SK-N-SH treated with all-trans-retinoic acid at 6 μM for 48 hours (cell line): ENCODE measurements around the gene CDK14.

Source experiments
- ATAC-seq: fragments of 200-7000 bp; cut with Tn5 transposase; 3 replicates; pipeline ENCODE4 v1.9.1; 2020; ENCODE audit warnings: mild to moderate bottlenecking, moderate library complexity
- ARNTL ChIP-seq: fragments of 450-650 bp; formaldehyde crosslinking; IDR thresholded peaks from 2 replicates; pipeline ENCODE4 v1.5.0; 2020; ENCODE audit warnings: low read depth, mild to moderate bottlenecking, moderate library complexity, borderline replicate concordance
- BACH2 ChIP-seq: fragments of 250-450 bp; sonication (Bioruptor Pico); IDR thresholded peaks from 2 replicates; pipeline ENCODE4 v1.9.0; 2021; ENCODE audit warnings: mild to moderate bottlenecking, borderline replicate concordance
- CSDC2 ChIP-seq: fragments of 250-450 bp; sonication (Bioruptor Pico); IDR thresholded peaks from 2 replicates; pipeline ENCODE4 v1.5.0; 2020; ENCODE audit warnings: mild to moderate bottlenecking, moderate library complexity
- CSRNP3 ChIP-seq: fragments of 250-450 bp; sonication (Bioruptor Pico); IDR thresholded peaks from 2 replicates; pipeline ENCODE4 v1.5.1; 2021; ENCODE audit warnings: mild to moderate bottlenecking, moderate library complexity
- ESRRG ChIP-seq: fragments of 250-450 bp; sonication (Bioruptor Pico); IDR thresholded peaks from 2 replicates; pipeline ENCODE4 v1.6.1; 2021; ENCODE audit warnings: mild to moderate bottlenecking
- GLIS3 ChIP-seq: fragments of 250-450 bp; sonication (Bioruptor Pico); IDR thresholded peaks from 2 replicates; pipeline ENCODE4 v1.5.0; 2020; ENCODE audit warnings: mild to moderate bottlenecking, moderate library complexity
- ISL1 ChIP-seq: fragments of 250-450 bp; sonication (Bioruptor Pico); IDR thresholded peaks from 2 replicates; pipeline ENCODE4 v2.1.2; 2022; ENCODE audit warnings: mild to moderate bottlenecking, moderate library complexity
- PPARA ChIP-seq: fragments of 250-450 bp; sonication (Bioruptor Pico); IDR thresholded peaks from 2 replicates; pipeline ENCODE4 v1.5.0; 2020; ENCODE audit warnings: mild to moderate bottlenecking, borderline replicate concordance
- SNAI2 ChIP-seq: fragments of 250-450 bp; sonication (Bioruptor Pico); IDR thresholded peaks from 2 replicates; pipeline ENCODE4 v1.5.0; 2020; ENCODE audit warnings: mild to moderate bottlenecking, moderate library complexity
- TCF4 ChIP-seq: fragments of 250-450 bp; sonication (Bioruptor Pico); IDR thresholded peaks from 2 replicates; pipeline ENCODE4 v1.8.0; 2021; ENCODE audit warnings: mild to moderate bottlenecking, moderate library complexity, borderline replicate concordance
- TOX ChIP-seq: fragments of 250-450 bp; sonication (Bioruptor Pico); IDR thresholded peaks from 2 replicates; pipeline ENCODE4 v1.8.0; 2021; ENCODE audit warnings: mild to moderate bottlenecking, moderate library complexity, borderline replicate concordance
- ZC3H10 ChIP-seq: fragments of 250-450 bp; sonication (Bioruptor Pico); IDR thresholded peaks from 2 replicates; pipeline ENCODE4 v1.5.1; 2021; ENCODE audit warnings: mild to moderate bottlenecking, moderate library complexity
- ZFP3 ChIP-seq: fragments of 250-450 bp; sonication (Bioruptor Pico); IDR thresholded peaks from 2 replicates; pipeline ENCODE4 v1.5.0; 2020; ENCODE audit warnings: mild to moderate bottlenecking, moderate library complexity
- ZFP30 ChIP-seq: fragments of 450-650 bp; formaldehyde crosslinking; IDR thresholded peaks from 2 replicates; pipeline ENCODE4 v1.5.0; 2022; ENCODE audit warnings: mild to moderate bottlenecking, moderate library complexity
- ZNF565 ChIP-seq: fragments of 450-650 bp; formaldehyde crosslinking; conservative IDR thresholded peaks from 2 replicates; pipeline ENCODE4 v1.5.0; 2020; ENCODE audit warnings: low read depth, mild to moderate bottlenecking, moderate library complexity
- ZNF70 ChIP-seq: fragments of 450-650 bp; formaldehyde crosslinking; IDR thresholded peaks from 2 replicates; pipeline ENCODE4 v1.5.0; 2020; ENCODE audit warnings: mild to moderate bottlenecking, moderate library complexity
- ZNF8 ChIP-seq: fragments of 450-650 bp; formaldehyde crosslinking; IDR thresholded peaks from 2 replicates; pipeline ENCODE4 v1.5.0; 2020; ENCODE audit warnings: mild to moderate bottlenecking, moderate library complexity
- TF ChIP-seq, protein P1 (sequence below): fragments of 250-450 bp; sonication (Bioruptor Pico); IDR thresholded peaks from 2 replicates; pipeline ENCODE4 v1.5.1; 2020; ENCODE audit warnings: low read depth, mild to moderate bottlenecking, moderate library complexity
- TF ChIP-seq, protein P2 (sequence below): fragments of 250-450 bp; sonication (Bioruptor Pico); IDR thresholded peaks from 2 replicates; pipeline ENCODE4 v1.5.0; 2020; ENCODE audit warnings: mild to moderate bottlenecking, moderate library complexity
- TF ChIP-seq, protein P3 (sequence below): fragments of 250-450 bp; sonication (Bioruptor Pico); IDR thresholded peaks from 2 replicates; pipeline ENCODE4 v1.8.0; 2020; ENCODE audit warnings: mild to moderate bottlenecking, moderate library complexity, borderline replicate concordance
- TF ChIP-seq, protein P4 (sequence below): fragments of 250-450 bp; sonication (Bioruptor Pico); IDR thresholded peaks from 2 replicates; pipeline ENCODE4 v1.8.0; 2021; ENCODE audit warnings: low read depth, mild to moderate bottlenecking, moderate library complexity, borderline replicate concordance

The CDK14 gene

GRCh38 chr7:90788052-90788451, 191.9 kb downstream of the CDK14 start:
- no peak for ATAC-seq
- TF ChIP-seq, protein P1, sequence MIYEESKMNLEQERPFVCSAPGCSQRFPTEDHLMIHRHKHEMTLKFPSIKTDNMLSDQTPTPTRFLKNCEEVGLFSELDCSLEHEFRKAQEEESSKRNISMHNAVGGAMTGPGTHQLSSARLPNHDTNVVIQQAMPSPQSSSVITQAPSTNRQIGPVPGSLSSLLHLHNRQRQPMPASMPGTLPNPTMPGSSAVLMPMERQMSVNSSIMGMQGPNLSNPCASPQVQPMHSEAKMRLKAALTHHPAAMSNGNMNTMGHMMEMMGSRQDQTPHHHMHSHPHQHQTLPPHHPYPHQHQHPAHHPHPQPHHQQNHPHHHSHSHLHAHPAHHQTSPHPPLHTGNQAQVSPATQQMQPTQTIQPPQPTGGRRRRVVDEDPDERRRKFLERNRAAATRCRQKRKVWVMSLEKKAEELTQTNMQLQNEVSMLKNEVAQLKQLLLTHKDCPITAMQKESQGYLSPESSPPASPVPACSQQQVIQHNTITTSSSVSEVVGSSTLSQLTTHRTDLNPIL (CRISPR knock-in tag), result no peak
- TF ChIP-seq ZFP3, result no peak
- no peak for TF ChIP-seq ZC3H10
- TF ChIP-seq CSRNP3 (CRISPR knock-in tag), result no peak
- TF ChIP-seq, protein P2, sequence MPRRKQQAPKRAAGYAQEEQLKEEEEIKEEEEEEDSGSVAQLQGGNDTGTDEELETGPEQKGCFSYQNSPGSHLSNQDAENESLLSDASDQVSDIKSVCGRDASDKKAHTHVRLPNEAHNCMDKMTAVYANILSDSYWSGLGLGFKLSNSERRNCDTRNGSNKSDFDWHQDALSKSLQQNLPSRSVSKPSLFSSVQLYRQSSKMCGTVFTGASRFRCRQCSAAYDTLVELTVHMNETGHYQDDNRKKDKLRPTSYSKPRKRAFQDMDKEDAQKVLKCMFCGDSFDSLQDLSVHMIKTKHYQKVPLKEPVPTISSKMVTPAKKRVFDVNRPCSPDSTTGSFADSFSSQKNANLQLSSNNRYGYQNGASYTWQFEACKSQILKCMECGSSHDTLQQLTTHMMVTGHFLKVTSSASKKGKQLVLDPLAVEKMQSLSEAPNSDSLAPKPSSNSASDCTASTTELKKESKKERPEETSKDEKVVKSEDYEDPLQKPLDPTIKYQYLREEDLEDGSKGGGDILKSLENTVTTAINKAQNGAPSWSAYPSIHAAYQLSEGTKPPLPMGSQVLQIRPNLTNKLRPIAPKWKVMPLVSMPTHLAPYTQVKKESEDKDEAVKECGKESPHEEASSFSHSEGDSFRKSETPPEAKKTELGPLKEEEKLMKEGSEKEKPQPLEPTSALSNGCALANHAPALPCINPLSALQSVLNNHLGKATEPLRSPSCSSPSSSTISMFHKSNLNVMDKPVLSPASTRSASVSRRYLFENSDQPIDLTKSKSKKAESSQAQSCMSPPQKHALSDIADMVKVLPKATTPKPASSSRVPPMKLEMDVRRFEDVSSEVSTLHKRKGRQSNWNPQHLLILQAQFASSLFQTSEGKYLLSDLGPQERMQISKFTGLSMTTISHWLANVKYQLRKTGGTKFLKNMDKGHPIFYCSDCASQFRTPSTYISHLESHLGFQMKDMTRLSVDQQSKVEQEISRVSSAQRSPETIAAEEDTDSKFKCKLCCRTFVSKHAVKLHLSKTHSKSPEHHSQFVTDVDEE, result no peak
- TF ChIP-seq GLIS3, result no peak
- TF ChIP-seq ZNF8, result no peak
- no peak for TF ChIP-seq CSDC2 (CRISPR knock-in tag)
- no peak for TF ChIP-seq ARNTL (CRISPR knock-in tag)
- TF ChIP-seq TOX, result no peak
- no peak for TF ChIP-seq ISL1 (CRISPR knock-in tag)
- no peak for TF ChIP-seq TCF4 (CRISPR knock-in tag)
- TF ChIP-seq ZNF565, result no peak
- TF ChIP-seq, all 23 proteins: peak for 0

DNA sequence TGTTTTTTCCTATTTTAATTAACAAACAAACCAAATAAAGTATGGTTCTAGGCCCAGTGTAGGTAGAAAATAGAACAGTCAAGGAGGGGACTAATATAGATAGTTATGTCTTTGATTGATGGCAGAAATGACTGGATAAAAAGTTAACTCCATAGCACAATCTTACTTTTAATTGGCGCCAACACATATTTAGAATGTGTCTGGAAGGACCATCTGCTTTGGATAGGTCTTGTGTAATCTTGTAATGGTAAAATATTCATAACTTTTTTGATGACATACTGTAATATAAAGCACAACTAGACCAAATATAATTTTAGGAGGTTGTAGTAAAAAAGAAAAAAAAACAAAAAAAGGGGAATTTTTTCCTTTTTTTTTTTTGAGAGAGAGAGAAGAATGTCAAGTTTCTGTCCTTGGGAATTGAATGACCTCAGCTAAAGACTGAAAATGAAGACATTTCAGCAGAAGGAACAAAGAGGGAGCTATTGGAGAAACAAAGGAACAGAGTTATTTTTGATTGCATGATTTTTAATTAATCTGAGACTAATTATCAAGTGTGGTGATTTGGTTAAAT, 193.7 kb downstream of the CDK14 start:
- no peak for TF ChIP-seq BACH2 (CRISPR knock-in tag)
- TF ChIP-seq, protein P2, result no peak
- no peak for TF ChIP-seq ISL1 (CRISPR knock-in tag)
- TF ChIP-seq ZFP3, result no peak
- TF ChIP-seq ZNF8, result no peak
- no peak for TF ChIP-seq TCF4 (CRISPR knock-in tag)
- TF ChIP-seq GLIS3, result no peak
- no peak for TF ChIP-seq TOX
- no peak for TF ChIP-seq CSDC2 (CRISPR knock-in tag)
- TF ChIP-seq ZFP30, result no peak
- TF ChIP-seq, protein P3, sequence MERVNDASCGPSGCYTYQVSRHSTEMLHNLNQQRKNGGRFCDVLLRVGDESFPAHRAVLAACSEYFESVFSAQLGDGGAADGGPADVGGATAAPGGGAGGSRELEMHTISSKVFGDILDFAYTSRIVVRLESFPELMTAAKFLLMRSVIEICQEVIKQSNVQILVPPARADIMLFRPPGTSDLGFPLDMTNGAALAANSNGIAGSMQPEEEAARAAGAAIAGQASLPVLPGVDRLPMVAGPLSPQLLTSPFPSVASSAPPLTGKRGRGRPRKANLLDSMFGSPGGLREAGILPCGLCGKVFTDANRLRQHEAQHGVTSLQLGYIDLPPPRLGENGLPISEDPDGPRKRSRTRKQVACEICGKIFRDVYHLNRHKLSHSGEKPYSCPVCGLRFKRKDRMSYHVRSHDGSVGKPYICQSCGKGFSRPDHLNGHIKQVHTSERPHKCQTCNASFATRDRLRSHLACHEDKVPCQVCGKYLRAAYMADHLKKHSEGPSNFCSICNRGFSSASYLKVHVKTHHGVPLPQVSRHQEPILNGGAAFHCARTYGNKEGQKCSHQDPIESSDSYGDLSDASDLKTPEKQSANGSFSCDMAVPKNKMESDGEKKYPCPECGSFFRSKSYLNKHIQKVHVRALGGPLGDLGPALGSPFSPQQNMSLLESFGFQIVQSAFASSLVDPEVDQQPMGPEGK (CRISPR knock-in tag), result no peak
- TF ChIP-seq CSRNP3 (CRISPR knock-in tag), result no peak
- no peak for TF ChIP-seq ZNF70 (CRISPR knock-in tag)
- TF ChIP-seq, all 23 proteins: peak for 0
- no peak for ATAC-seq

GRCh38 chr7:90791596-90791995, 195.5 kb downstream of the CDK14 start:
- ATAC-seq, result no peak
- TF ChIP-seq, protein P4, sequence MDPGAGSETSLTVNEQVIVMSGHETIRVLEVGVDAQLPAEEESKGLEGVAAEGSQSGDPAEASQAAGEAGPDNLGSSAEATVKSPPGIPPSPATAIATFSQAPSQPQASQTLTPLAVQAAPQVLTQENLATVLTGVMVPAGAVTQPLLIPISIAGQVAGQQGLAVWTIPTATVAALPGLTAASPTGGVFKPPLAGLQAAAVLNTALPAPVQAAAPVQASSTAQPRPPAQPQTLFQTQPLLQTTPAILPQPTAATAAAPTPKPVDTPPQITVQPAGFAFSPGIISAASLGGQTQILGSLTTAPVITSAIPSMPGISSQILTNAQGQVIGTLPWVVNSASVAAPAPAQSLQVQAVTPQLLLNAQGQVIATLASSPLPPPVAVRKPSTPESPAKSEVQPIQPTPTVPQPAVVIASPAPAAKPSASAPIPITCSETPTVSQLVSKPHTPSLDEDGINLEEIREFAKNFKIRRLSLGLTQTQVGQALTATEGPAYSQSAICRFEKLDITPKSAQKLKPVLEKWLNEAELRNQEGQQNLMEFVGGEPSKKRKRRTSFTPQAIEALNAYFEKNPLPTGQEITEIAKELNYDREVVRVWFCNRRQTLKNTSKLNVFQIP, result no peak
- TF ChIP-seq PPARA (CRISPR knock-in tag), result no peak
- no peak for TF ChIP-seq CSDC2 (CRISPR knock-in tag)
- TF ChIP-seq SNAI2, result no peak
- TF ChIP-seq BACH2 (CRISPR knock-in tag), result no peak
- TF ChIP-seq ZFP3, result no peak
- no peak for TF ChIP-seq ESRRG
- no peak for TF ChIP-seq TCF4 (CRISPR knock-in tag)
- TF ChIP-seq ARNTL (CRISPR knock-in tag), result no peak
- TF ChIP-seq TOX, result no peak
- no peak for TF ChIP-seq CSRNP3 (CRISPR knock-in tag)
- no peak for TF ChIP-seq ZNF70 (CRISPR knock-in tag)
- no peak for TF ChIP-seq ZC3H10
- no peak for TF ChIP-seq GLIS3
